ENCODE results near the gene FUBP3.

DNA sequence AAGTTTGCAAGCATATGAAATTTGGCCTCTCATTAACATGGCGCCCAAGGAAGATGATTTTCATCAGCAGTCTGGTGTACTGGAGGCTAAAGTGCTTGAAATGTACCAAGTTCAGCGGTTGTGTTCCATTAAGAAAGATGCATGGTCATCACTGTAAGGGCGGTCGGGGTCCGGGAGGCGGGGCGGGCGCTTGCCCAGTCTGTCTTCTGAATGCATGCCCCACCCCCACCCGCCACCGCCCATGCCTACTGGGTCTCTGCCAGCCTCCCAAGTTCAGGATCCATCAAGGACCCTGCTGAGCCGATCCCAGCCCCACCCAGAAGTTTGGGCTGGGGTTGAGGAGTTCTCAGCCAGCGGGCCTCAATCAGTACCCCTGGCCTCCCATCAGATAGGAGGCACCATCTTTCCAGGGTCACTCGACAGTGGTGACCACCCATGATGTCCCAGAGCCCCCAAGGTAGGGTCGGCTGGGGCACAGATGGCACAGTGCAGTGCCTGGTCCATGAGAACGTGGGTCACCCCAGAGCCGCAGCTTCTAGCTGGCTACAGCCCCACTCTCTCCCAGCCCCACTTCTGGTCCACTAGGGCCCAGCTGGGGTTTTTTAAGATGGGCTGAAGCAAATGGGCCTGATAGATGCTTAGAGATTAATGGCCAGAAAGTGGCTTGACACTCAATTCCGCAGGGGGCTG, 60.6 kb downstream of the FUBP3 start:
- TF ChIP-seq, protein P1, sequence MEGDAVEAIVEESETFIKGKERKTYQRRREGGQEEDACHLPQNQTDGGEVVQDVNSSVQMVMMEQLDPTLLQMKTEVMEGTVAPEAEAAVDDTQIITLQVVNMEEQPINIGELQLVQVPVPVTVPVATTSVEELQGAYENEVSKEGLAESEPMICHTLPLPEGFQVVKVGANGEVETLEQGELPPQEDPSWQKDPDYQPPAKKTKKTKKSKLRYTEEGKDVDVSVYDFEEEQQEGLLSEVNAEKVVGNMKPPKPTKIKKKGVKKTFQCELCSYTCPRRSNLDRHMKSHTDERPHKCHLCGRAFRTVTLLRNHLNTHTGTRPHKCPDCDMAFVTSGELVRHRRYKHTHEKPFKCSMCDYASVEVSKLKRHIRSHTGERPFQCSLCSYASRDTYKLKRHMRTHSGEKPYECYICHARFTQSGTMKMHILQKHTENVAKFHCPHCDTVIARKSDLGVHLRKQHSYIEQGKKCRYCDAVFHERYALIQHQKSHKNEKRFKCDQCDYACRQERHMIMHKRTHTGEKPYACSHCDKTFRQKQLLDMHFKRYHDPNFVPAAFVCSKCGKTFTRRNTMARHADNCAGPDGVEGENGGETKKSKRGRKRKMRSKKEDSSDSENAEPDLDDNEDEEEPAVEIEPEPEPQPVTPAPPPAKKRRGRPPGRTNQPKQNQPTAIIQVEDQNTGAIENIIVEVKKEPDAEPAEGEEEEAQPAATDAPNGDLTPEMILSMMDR (IDR thresholded peaks at IDR 0.05), result no peak
- no peak for TF ChIP-seq POLR2A (IDR thresholded peaks at IDR 0.05)

All from gastroesophageal sphincter (tissue), 3 donors.